GM19025 (cell line): Measurements from ENCODE around the gene SPOCK3.
"Not testable (repeated sequence)": the region's sequence is repeated elsewhere in the genome, so short reads cannot be mapped to it uniquely, and the experiment has no call there.

Source experiments
- ATAC-seq: cut with Tn5 transposase; IDR thresholded peaks from one replicate; pipeline ENCODE4 v1.9.1; 2021; ENCODE audit warnings: mild to moderate bottlenecking, low read depth, moderate library complexity; ENCODE audit not compliant: unreplicated experiment

SPOCK3 gene

DNA sequence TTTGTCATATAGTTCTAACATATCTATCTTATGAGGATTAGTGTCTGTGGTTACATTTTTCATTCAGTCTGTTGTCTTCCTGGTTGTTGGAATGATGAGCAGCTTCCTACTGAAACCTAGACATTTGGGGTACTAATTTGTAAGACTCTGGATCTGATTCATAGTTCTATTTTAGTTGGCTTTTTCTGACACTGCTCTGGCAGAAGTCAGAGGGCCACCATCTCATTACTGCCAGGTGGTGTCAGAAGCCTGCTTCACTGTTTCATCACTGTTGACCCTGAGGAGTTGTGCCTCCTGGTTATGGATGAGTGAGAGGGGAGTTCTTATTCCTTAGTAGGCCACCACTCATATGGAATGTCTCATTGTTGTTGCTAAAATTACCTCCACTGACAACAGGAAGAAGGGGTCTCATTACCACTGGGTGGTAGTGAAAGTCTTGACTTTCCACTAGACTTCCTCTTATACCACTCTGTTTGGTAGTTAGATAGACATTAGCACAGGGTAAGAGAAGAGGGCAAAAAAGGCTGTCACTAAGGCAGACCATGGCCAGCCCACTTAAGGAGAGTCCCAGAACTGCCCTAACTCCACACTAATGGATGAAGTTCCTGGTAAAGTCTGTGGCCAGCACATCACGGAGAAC lies 395.2 kb downstream of the SPOCK3 start:
- ATAC-seq: peak; percentile 54

DNA sequence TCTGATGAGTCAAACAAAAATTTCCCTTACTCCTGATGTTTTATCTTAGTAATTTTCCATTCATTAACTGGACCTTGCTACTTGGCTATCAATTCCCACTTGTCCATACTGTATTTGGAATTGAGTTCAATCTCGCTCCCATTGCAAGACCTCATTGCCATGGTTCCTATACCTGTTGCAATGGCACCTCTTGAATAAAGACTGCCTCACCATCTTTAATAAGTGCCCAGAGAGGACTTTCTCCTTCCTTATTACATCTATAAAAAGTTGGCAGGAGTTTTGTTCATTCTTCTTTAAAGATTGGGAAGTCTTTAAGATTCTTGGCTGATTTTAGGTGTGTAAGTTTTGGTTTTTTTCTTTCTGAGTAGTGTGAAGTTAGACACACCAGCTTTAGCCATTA lies 397.4 kb downstream of the SPOCK3 start:
- no peak for ATAC-seq

DNA sequence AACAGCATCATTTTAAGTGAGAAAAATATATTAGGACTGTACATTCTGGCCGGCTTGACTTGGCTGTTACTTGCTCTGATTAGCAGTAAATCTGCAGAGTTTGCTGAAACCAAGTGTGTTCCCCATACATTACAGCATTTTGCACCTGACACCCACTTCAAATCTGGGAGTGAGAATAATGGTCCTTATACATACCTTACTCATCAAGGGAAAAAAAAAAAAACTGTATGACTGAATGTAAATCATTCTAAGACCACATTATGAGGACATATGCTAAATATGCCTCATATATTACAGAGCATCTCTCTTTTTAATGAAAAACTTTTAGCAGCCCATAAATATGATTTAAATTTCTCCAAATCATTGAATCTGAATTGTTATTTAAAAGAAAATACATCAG lies 406.7 kb downstream of the SPOCK3 start:
- ATAC-seq: no peak

DNA sequence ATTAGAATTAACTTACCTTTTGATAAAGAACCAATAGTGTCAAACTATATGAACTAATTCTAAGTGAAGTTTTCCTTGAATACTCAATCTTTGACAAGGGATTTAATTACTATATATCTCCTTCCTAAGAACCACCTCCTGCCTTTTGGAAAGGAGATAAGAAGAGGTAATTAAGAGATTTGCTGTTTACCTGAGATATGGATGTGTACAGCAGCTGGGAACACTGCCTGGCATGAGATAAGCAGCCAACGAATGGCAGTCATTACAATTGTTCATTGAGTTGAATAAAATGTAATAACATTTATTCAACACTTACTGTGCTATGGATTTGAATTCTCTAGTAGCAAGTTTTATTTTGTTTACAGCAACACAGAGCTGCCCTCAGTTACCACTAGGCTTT lies 407.1 kb downstream of the SPOCK3 start:
- ATAC-seq: no peak

DNA sequence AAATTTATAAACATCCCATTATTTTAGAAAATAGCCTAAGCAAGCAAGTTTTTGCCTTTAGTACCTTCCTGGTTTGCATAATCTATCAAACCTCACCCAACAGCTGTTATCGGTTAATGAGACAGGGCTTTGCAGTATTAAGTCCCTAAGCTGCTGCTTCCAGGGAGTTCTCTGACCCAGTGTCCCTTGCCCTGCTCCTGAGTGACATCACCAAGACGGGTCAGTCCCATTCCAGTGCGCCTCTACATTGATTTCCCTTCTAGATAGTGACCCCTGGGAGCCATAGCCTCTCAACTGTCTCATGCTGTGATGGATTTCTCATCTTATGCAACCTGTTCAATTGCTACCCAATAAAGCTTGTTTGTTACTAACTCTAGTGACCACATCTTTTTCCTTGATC lies 410.4 kb downstream of the SPOCK3 start:
- no peak for ATAC-seq

DNA sequence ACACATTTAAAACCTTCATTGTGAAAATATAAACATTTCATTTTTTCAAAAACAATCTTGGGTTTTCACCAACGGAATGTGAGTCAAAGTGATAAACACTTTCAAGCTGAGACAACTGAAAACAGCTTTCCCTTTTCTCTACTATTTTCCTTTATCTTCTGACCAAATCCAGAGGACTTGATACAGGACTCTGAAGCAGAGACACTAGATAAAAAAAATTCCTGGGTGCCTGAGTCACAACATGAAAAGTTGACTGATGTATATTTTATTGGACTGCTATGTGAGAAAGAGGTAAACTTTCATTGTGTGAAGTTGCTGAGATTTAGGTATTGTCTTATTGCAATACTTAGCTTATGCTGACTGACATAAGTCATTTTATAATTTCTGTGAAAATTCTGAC lies 411.2 kb downstream of the SPOCK3 start:
- ATAC-seq: no peak

DNA sequence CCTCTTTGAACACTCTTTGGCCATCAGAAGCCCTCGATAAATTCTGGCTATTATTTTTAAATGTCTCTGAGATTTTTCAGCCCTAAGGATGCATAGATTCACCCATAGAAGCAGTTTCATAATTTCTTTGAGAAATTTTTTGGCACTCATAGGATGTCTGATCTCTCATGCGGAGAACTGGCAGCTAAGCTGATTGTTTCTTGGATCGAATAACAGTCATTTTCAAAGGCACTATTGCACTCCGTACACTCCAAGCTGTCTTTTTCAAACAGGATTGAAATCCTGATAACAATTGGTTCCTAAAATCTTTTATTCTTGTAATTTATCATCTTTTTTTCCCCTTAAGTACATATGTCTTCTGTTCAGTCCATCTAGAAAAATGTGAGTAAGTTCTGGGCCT lies 411.9 kb downstream of the SPOCK3 start:
- ATAC-seq: no peak

DNA sequence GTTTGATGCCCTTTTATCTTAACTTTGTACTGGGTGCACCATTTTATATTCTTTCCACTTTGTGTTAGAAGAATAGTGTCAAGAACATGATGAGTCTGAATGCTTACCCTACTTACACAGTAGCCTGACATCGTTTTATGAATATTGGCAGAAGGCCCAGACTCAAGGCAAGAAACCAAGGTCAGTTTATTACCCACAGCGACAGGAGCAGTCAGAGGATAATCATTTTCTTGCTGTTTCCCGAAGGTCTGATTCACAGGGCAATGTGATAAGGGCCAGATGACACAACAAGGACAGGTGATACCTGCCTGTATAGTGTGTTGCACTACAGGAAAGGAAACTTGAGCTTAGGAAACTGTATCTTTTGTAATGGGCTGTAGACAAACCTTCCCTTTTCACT lies 417.4 kb downstream of the SPOCK3 start:
- no peak for ATAC-seq

DNA sequence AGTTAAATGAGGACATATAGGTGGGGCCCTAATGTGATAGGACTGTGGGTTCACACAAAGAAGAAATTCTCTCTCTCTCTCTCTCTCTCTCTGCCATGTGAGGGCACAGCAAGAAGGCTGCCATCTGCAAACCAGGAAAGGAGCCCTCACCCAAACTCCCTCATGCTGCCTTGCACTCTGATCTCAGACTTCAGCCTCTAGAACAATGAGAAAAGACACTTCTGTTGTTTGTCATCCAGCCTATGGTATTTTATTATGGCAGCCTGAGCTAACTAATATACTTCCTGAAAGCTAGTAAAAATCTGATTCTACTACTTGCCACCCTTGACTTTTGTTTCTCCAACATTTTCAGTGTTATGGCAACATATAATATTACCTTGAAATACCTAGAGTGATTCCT lies 425.9 kb downstream of the SPOCK3 start:
- ATAC-seq: no peak

DNA sequence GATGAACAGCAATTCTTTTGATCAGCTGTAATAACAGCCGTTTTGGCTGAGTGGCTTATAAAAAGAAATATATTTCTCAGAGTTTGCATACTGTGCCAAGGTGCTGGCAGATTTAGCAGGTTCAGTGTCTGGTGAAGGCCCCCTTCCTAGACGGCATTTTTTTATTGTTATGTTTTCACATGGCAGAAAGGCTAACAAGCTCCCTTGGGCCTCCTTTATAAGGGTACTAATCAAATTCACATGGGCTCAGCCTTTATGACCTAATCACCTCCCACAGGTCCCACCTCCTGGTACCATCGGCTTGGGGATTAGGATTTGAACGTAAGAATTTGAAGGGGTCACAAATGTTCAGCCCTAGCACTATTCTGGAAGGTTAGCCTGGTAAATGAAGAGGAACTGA lies 431.9 kb downstream of the SPOCK3 start:
- no peak for ATAC-seq

DNA sequence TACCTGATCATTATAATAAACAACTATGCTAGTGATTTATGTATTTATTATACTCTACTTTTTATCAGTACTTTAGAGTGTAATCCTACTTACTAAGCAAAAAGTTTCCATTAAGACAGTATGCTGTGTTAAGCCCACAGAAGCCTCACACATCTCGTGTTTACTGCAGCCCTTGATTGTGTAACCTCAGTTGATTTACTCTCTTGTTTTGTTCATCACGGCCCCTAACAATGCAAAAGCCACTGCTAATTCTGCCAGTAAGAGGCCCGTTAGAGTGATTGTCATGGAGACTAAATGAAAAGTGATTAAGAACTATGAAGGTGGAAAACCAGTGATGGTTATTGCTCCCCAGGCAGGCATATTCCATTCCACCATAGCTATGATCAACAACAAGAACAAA lies 436.2 kb downstream of the SPOCK3 start:
- no peak for ATAC-seq

DNA sequence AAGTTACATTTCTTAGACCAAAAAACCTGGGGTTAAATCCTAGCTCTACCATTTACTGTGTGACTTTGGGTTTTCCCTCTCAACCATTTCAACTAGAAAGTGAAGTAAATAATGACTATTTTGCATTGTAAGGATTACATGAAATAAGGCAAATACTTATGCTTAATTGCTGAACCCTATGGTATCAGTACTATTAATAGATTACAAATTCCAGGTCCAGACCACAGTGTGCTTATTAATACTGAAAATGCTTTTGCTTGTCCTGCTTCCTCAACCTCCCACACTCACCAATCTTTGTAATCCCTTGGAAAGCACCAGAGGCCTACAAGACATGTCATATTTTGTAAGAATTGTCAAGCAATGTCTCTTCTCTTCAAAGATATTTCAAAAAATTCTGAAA lies 456.5 kb downstream of the SPOCK3 start:
- no peak for ATAC-seq

DNA sequence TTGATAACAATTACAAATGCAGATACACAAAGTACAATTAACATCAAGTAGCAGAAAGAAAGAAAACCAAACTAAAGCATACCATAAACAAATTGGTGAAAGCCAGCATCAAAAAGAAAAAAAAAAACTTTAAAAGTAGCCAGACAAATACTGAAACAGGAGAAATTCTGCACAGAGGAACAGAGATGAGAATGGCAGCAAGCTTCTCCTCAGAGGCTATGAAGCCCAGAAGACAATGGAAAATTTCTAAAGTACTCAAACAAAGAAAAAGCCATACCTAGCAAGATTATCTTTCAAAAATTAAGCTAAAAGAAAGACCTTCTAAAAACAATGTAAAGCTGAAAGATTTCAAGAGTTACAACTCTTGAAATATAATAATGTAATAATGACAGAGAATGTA lies 471.3 kb downstream of the SPOCK3 start:
- ATAC-seq: no peak

DNA sequence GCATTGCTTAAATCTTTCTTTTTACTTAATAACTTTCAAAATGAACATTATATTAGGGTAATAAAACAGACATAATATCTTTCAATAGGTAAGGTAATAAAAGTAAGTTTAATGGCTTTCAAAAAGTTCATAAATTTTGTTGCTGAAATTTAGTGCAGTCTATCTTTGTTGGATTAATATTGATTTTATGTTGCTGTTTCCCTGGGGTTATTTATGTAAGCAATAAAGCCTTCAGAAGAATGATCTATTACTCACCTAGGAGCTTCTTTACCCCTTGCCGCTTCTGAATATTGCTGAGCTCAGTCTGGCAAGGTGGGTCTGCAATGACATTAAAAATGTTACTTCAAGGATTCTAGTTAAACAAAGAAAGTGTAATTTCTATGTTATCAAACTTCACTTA lies 492.6 kb downstream of the SPOCK3 start:
- no peak for ATAC-seq

DNA sequence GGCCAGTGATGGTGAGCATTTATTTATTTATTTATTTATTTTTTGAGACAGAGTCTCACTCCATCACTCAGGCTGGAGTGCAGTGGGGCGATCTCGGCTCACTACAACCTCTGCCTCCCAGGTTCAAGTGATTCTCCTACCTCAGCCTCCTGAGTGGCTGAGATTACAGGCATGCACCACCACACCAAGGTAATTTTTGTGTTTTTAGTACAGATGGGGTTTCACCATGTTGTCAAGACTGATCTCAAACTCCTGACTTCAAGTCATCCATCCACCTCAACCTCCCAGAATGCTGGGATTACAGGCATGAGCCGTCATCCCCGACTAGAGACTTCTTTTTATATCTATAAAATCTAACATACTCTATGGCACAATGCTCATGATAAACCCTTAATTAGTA lies 495.1 kb downstream of the SPOCK3 start:
- not testable (repeated sequence) for ATAC-seq

DNA sequence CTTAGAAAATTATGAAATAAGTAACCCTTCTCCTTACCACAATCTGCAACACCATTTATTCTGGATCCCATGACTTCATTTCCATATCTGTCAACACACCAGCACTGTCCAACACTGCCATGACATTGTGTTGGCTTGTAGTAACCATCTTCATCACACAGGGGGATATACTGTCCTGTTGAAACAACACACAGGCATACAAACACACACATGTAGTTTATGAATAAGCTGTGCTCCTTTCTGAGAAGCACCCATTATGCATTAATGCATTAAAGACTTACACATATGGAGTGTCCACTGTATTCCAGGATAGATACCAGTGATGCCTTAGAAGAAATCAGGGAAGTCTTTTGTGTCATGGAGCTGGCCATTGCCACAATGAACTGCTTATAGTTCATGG lies 496.9 kb downstream of the SPOCK3 start:
- ATAC-seq: no peak

DNA sequence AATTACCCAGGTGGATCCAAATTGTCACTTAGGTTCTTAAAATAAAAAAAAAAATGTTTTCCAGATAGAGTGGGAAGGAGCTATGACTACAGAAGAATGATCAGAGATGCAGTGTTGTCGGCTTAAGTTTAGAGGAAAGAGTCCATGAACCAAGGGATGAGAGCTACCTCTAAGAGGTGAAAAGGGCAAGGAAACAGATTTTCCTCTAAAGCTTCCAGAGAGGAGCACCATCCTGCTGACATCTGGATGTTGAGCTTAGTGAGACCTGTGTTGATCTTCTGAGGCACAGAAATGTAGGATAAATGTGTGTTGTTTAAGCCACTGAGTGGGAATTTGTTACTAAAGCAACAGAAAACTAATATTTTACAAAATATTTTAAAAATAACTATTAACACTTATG lies 498.7 kb downstream of the SPOCK3 start:
- ATAC-seq: no peak

DNA sequence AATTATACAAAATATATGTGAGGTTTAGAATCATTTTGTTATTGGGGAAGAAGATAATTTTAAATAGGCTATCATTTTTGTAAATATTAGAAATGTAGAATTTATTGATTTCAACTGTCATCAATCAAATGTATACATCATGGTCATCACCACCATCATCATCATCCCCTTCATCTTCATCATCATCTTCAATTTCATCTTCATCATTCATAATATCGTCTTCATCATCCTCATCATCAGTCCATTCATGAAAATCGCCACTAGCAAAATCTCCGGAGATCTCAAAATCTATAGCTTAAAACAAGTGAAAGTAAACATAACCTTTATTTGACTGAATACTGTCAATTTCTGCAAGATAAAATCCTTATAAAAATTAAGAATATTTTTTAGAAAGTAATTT lies 499.5 kb downstream of the SPOCK3 start:
- no peak for ATAC-seq

DNA sequence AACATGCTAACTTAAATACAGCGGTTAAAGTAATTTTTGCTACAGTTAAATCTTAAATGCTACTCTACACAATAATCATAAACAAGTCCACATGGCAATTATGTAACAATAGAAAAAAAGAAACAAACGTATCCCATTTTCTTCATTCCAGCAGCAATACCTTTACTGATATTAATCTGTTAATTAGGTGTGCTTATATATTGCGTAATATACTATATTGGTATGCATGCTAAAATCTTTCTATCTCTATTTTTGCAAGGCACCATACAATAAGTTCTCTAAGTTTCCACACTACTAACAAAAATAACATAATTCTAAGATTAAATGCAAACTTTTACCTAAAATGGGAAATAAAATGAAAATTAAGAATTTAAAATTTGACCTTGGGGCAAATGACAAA lies 500.6 kb downstream of the SPOCK3 start:
- no peak for ATAC-seq

DNA sequence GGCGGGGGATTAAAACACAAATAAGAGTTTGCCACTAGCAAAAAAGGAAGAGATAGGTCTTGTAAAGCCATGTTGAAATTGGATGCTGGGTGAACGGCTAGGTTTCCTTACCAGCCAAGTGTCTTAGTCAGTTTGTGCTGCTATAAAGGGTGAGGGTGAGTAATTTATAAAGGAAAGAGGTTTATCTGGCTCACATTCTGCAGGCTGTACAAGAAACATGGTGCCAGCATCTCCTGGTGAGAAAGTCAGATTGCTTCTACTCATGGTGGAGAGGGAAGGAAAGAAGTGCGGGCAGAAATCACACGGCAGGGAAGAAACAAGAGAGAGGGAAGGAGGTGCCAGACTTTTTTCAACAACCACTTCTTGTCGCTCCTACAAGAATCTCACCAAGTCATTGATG lies 507.5 kb downstream of the SPOCK3 start:
- no peak for ATAC-seq

DNA sequence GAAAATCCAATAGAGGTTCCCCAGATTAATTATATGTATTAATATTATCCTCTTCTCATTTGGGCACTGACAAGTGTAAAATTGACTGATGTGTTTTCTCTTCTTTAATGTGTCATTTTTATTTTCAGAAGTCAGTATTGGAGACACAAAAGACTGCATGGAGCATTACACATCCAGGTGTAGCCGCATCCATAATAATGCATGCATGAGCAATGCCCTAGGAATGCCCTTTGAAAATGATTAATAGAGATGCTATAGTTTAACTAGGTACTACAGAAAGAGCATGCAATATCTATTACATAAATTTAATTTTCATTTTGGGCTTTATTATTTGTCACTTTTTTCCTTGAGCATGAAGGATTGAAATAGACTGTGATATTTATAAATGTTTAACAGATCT lies 509.9 kb downstream of the SPOCK3 start:
- no peak for ATAC-seq

DNA sequence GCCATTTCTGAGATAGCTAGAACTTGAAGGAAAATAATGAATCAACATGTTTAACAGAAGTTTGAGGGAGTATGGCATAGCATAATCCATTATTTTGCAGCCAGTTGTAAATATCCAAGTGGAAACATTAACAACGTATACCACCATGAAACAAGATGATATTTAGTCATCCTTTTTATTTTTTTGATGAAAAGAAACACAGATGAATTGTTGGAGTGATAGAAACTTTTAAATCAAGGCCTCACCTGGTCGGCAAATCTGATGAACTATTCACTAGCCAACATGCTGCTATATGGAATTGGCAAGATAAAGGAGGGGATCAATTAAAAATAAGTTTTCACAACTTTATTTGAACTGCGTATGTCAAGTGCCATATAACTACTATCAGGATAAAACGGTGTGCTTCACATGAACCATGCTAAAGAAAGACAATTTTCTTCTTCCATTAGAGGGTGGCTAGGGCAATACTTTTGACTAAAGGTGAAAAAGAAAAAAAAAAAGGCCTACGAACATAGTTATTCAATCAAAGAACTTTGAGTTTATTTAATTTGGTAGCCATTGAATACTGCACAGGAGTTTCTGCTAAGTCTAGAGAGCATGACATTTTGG lies 510.7 kb downstream of the SPOCK3 start:
- ATAC-seq: no peak
